NCI-H1694 (cell line): ENCODE data around the gene S100A8.
"Not testable (repeated sequence)": the region's sequence is repeated elsewhere in the genome, so short reads cannot be mapped to it uniquely, and the experiment has no call there.

Experiments used
- DNase-seq: peaks from one replicate; lab custom pipeline; 2025; lab: John Stamatoyannopoulos, UW

Gene S100A8

GRCh38 chr1:153417136-153417888 lies 26.4 kb upstream of the S100A8 start:
- DNase-seq, result no peak

GRCh38 chr1:153415850-153416570 lies 25.1 kb upstream of the S100A8 start, which contains the start of gene S100A7A:
S100A7A (plus strand) TSS chr1:153416520; CDS start chr1:153418083, 1,563 bp downstream.
- no peak for DNase-seq

- not testable (repeated sequence) for DNase-seq
Observed at GRCh38 chr1:153413961-153414360, 23.1 kb upstream of the S100A8 start.

GRCh38 chr1:153407274-153407673 lies 16.4 kb upstream of the S100A8 start:
- not testable (repeated sequence) for DNase-seq

- not testable (repeated sequence) for DNase-seq
Observed at GRCh38 chr1:153405825-153406599, 15.1 kb upstream of the S100A8 start.

GRCh38 chr1:153404768-153405167 lies 13.9 kb upstream of the S100A8 start:
- DNase-seq, result no peak

- no peak for DNase-seq
Observed at GRCh38 chr1:153404086-153404635, 13.3 kb upstream of the S100A8 start.

GRCh38 chr1:153403421-153404085 lies 12.7 kb upstream of the S100A8 start:
- no peak for DNase-seq

GRCh38 chr1:153402226-153402625 lies 11.4 kb upstream of the S100A8 start:
- DNase-seq, result no peak

GRCh38 chr1:153401461-153401860 lies 10.6 kb upstream of the S100A8 start:
- DNase-seq, result no peak

GRCh38 chr1:153400244-153400643 lies 9.4 kb upstream of the S100A8 start:
- peak; percentile 25 for DNase-seq

- no peak for DNase-seq
Observed at GRCh38 chr1:153399401-153400055, 8.7 kb upstream of the S100A8 start.

GRCh38 chr1:153397924-153398651 lies 7.2 kb upstream of the S100A8 start:
- DNase-seq, result no peak

- peak; percentile 94 for DNase-seq
Observed at GRCh38 chr1:153397051-153397923, 6.4 kb upstream of the S100A8 start.

- DNase-seq, result no peak
Observed at GRCh38 chr1:153396461-153396860, 5.6 kb upstream of the S100A8 start.

- no peak for DNase-seq
Observed at GRCh38 chr1:153395776-153396175, 4.9 kb upstream of the S100A8 start.

- peak; percentile 37 for DNase-seq
Observed at GRCh38 chr1:153395136-153395685, 4.3 kb upstream of the S100A8 start.

- DNase-seq, result no peak
Observed at GRCh38 chr1:153394391-153394790, 3.5 kb upstream of the S100A8 start.

GRCh38 chr1:153393926-153394325 lies 3.1 kb upstream of the S100A8 start:
- DNase-seq, result no peak
